H1 (cell line): ENCODE measurements around the gene ABL1. TPM values are rescaled to one million over a fixed set of nuclear protein-coding genes. Genes with fewer than 3 reads are reported as not detected.

Experiments
- CTCF ChIA-PET: fragments of 300-600 bp; sonication (Branson Sonifier 250); formaldehyde crosslinking; loops from one replicate; lab custom pipeline; 2021; ENCODE audit not compliant: partially characterized antibody; lab: Charles Lee
- POLR2A ChIA-PET: fragments of 300-600 bp; sonication (Branson Sonifier 250); formaldehyde crosslinking; loops from one replicate; lab custom pipeline; 2021; ENCODE audit warnings: inconsistent platforms; ENCODE audit not compliant: partially characterized antibody; lab: Charles Lee
- DNase-seq, 2 experiments: peaks; one replicate each; pipeline versions ENCODE4 v3.0.0 to v3.0.0-alpha.2; 2010 to 2022; ENCODE audit warnings: low spot score in 2 of 2, low read depth in 1 of 2, mixed read lengths in 1 of 2
- FAIRE-seq: peaks from 2 replicates; lab custom pipeline; 2011; peaks lifted over from hg19 to GRCh38; lab: Jason Lieb, UNC
- H2AFZ ChIP-seq: 2 replicates; pipeline ENCODE4 v1.8.1; 2012; ENCODE audit warnings: low read length, inconsistent platforms
- H2AK5ac ChIP-seq: 2 replicates; pipeline ENCODE4 v1.6.1; 2013; ENCODE audit warnings: low read depth, low read length
- H2BK120ac ChIP-seq: replicated peaks from 2 replicates; pipeline ENCODE3; 2013; ENCODE audit warnings: low read depth, low read length, inconsistent platforms
- H2BK12ac ChIP-seq: 2 replicates; pipeline ENCODE4 v1.6.1; 2013; ENCODE audit warnings: low read depth, low read length
- H2BK15ac ChIP-seq: 2 replicates; pipeline ENCODE4 v1.6.1; 2013; ENCODE audit warnings: low read length
- H2BK20ac ChIP-seq: 2 replicates; pipeline ENCODE4 v1.6.1; 2013; ENCODE audit warnings: low read length
- H2BK5ac ChIP-seq: 2 replicates; pipeline ENCODE4 v1.6.1; 2013; ENCODE audit warnings: low read depth, low read length
- H3K14ac ChIP-seq: 2 replicates; pipeline ENCODE4 v1.6.1; 2013; ENCODE audit warnings: inconsistent platforms; ENCODE audit not compliant: insufficient read length
- H3K18ac ChIP-seq: 2 replicates; pipeline ENCODE4 v1.6.1; 2013; ENCODE audit warnings: low read length; ENCODE audit errors: extremely low read depth
- H3K23ac ChIP-seq: 2 replicates; pipeline ENCODE4 v1.6.1; 2013; ENCODE audit warnings: inconsistent platforms; ENCODE audit not compliant: insufficient read length
- H3K23me2 ChIP-seq: 2 replicates; pipeline ENCODE4 v1.6.1; 2013; ENCODE audit warnings: low read depth, low read length
- H3K27ac ChIP-seq: 2 replicates; pipeline ENCODE4 v1.6.1; 2011; ENCODE audit warnings: low read depth, low read length, inconsistent platforms
- H3K27me3 ChIP-seq, 4 experiments: replicated peaks in 1 of 4; 1 replicate in 1 of 4; 2 replicates in 3 of 4; pipeline versions ENCODE4 v1.6.1 to v1.8.1; 2011 to 2013; ENCODE audit warnings: low read length in 3 of 4, mild to moderate bottlenecking in 3 of 4, inconsistent platforms in 2 of 4, mixed read lengths in 2 of 4, moderate library complexity in 1 of 4; ENCODE audit not compliant: control insufficient read depth in 3 of 4, insufficient read depth in 3 of 4; ENCODE audit errors: extremely low read depth in 1 of 4
- H3K36me3 ChIP-seq, 4 experiments: 2 replicates each; pipeline versions ENCODE4 v1.6.1 to v1.8.1; 2011 to 2013; ENCODE audit warnings: mild to moderate bottlenecking in 4 of 4, low read length in 3 of 4, moderate library complexity in 2 of 4, control low read depth in 1 of 4, inconsistent platforms in 1 of 4; ENCODE audit not compliant: insufficient read depth in 4 of 4, control insufficient read depth in 2 of 4
- H3K4ac ChIP-seq: replicated peaks from 2 replicates; pipeline ENCODE3; 2013; ENCODE audit warnings: low read length, low read depth, mixed read lengths, inconsistent platforms; ENCODE audit not compliant: insufficient read length
- H3K4me1 ChIP-seq, 4 experiments: replicated peaks in 1 of 4; 1 replicate in 1 of 4; 2 replicates in 3 of 4; pipeline versions ENCODE4 v1.6.1 to v1.8.1; 2011 to 2013; ENCODE audit warnings: low read length in 3 of 4, inconsistent platforms in 2 of 4, mixed read lengths in 1 of 4; ENCODE audit not compliant: insufficient read depth in 4 of 4, control insufficient read depth in 3 of 4
- H3K4me2 ChIP-seq, 2 experiments: 2 replicates each; pipeline versions ENCODE4 v1.6.1 to v1.8.1; 2011 to 2013; ENCODE audit warnings: low read depth in 2 of 2, low read length in 2 of 2, control low read depth in 1 of 2, inconsistent platforms in 1 of 2, mild to moderate bottlenecking in 1 of 2; ENCODE audit not compliant: insufficient read depth in 1 of 2
- H3K4me3 ChIP-seq, 4 experiments: fragments of 200-600, 300-600 bp in 1 of 4; sonication (generic), shearing (Covaris generic), sonication (Bioruptor Twin) in 1 of 4; 2 replicates each; pipeline versions ENCODE4 v1.5.1 to v1.8.1; 2011 to 2016; ENCODE audit warnings: low read length in 4 of 4, low read depth in 3 of 4, control low read depth in 2 of 4, inconsistent platforms in 2 of 4, mild to moderate bottlenecking in 2 of 4, mixed read lengths in 1 of 4, moderate library complexity in 1 of 4; ENCODE audit not compliant: insufficient read depth in 2 of 4; ENCODE audit errors: extremely low read depth in 1 of 4
- H3K56ac ChIP-seq: replicated peaks from 2 replicates; pipeline ENCODE3; 2013; ENCODE audit warnings: low read depth, mild to moderate bottlenecking, mixed read lengths, low read length, inconsistent platforms; ENCODE audit not compliant: insufficient read length
- H3K79me1 ChIP-seq: 2 replicates; pipeline ENCODE4 v1.6.1; 2013; ENCODE audit warnings: low read depth, low read length, control low read depth
- H3K79me2 ChIP-seq, 2 experiments: 2 replicates each; pipeline versions ENCODE4 v1.6.1 to v1.8.1; 2012 to 2013; ENCODE audit warnings: low read length in 2 of 2, mild to moderate bottlenecking in 2 of 2, inconsistent platforms in 1 of 2; ENCODE audit not compliant: insufficient read depth in 2 of 2, control insufficient read depth in 1 of 2
- H3K9ac ChIP-seq, 4 experiments: replicated peaks in 1 of 4; 1 replicate in 1 of 4; 2 replicates in 3 of 4; pipeline versions ENCODE4 v1.6.1 to v1.8.1; 2011 to 2013; ENCODE audit warnings: low read depth in 3 of 4, low read length in 3 of 4, control low read depth in 2 of 4, mild to moderate bottlenecking in 2 of 4, moderate library complexity in 2 of 4, inconsistent platforms in 1 of 4; ENCODE audit errors: extremely low read depth in 1 of 4
- H3K9me3 ChIP-seq, 2 experiments: 2 replicates each; pipeline versions ENCODE4 v1.6.1 to v1.8.1; 2012 to 2013; ENCODE audit warnings: mild to moderate bottlenecking in 2 of 2, moderate library complexity in 2 of 2, control low read depth in 1 of 2, inconsistent platforms in 1 of 2, low read depth in 1 of 2, low read length in 1 of 2, mixed read lengths in 1 of 2; ENCODE audit not compliant: insufficient read depth in 2 of 2
- H4K20me1 ChIP-seq, 2 experiments: replicated peaks in 1 of 2; 2 replicates each; pipeline versions ENCODE3 to v1.8.1; 2011 to 2013; ENCODE audit warnings: inconsistent platforms in 2 of 2, low read length in 2 of 2, mild to moderate bottlenecking in 1 of 2; ENCODE audit not compliant: insufficient read depth in 2 of 2, control insufficient read depth in 1 of 2
- H4K5ac ChIP-seq: 2 replicates; pipeline ENCODE4 v1.6.1; 2013; ENCODE audit warnings: low read length, low read depth, mixed read lengths, inconsistent platforms; ENCODE audit not compliant: insufficient read length
- H4K8ac ChIP-seq: 2 replicates; pipeline ENCODE4 v1.8.0; 2013; ENCODE audit warnings: mild to moderate bottlenecking, moderate library complexity, low read length, inconsistent platforms; ENCODE audit not compliant: insufficient read depth; ENCODE audit errors: extremely low read depth
- H4K91ac ChIP-seq: replicated peaks from 2 replicates; pipeline ENCODE3; 2013; ENCODE audit warnings: low read length, mixed read lengths, inconsistent platforms; ENCODE audit not compliant: insufficient read length
- CBX8 ChIP-seq: fragments of 300-800, 300-1000 bp; sonication (generic); IDR thresholded peaks from 2 replicates; pipeline ENCODE4 v1.7.1; 2016; ENCODE audit warnings: low read depth, low read length, borderline replicate concordance
- CREB1 ChIP-seq: IDR thresholded peaks from 2 replicates; pipeline ENCODE4 v1.6.1; 2012; ENCODE audit warnings: inconsistent platforms
- EGR1 ChIP-seq: IDR thresholded peaks from 2 replicates; pipeline ENCODE4 v1.6.1; 2011; ENCODE audit warnings: low read depth, low read length, borderline replicate concordance
- EP300 ChIP-seq, 2 experiments: IDR thresholded peaks; 1 replicate in 1 of 2; 2 replicates in 1 of 2; pipeline ENCODE4 v1.6.1; 2011 to 2012; ENCODE audit warnings: low read depth in 2 of 2, low read length in 2 of 2, mild to moderate bottlenecking in 2 of 2, borderline replicate concordance in 1 of 2, inconsistent platforms in 1 of 2, moderate library complexity in 1 of 2
- HDAC2 ChIP-seq, 2 experiments: fragments of 300-600 bp in 1 of 2; sonication (generic) in 1 of 2; IDR thresholded peaks; 2 replicates each; pipeline ENCODE4 v1.6.1; 2011 to 2012; ENCODE audit warnings: low read depth in 2 of 2, low read length in 2 of 2, mild to moderate bottlenecking in 2 of 2, moderate library complexity in 2 of 2, borderline replicate concordance in 1 of 2, inconsistent platforms in 1 of 2
- KDM1A ChIP-seq: fragments of 200-600, 300-600 bp; sonication (generic); IDR thresholded peaks from 2 replicates; pipeline ENCODE4 v1.7.1; 2016; ENCODE audit warnings: mild to moderate bottlenecking, low read length, borderline replicate concordance
- KDM4A ChIP-seq: IDR thresholded peaks from one replicate; pipeline ENCODE4 v1.7.1; 2012; ENCODE audit warnings: low read depth, mild to moderate bottlenecking, moderate library complexity, low read length, inconsistent platforms; ENCODE audit not compliant: severe bottlenecking
- NRF1 ChIP-seq: IDR thresholded peaks from 2 replicates; pipeline ENCODE4 v1.6.1; 2011; ENCODE audit warnings: mild to moderate bottlenecking, low read depth, low read length, improper control_type of control experiment
- RNF2 ChIP-seq: fragments of 200-900, 300-1000 bp; sonication (generic); IDR thresholded peaks from 2 replicates; pipeline ENCODE4 v1.7.1; 2016; ENCODE audit warnings: borderline replicate concordance, low read depth, mild to moderate bottlenecking, antibody characterized with exemption, low read length; ENCODE audit not compliant: poor library complexity, severe bottlenecking; ENCODE audit errors: missing control alignments
- SIX5 ChIP-seq: IDR thresholded peaks from 2 replicates; pipeline ENCODE4 v1.6.1; 2011; ENCODE audit warnings: mild to moderate bottlenecking, low read depth, low read length
- TAF7 ChIP-seq: optimal IDR thresholded peaks from 2 replicates; pipeline ENCODE3; 2011; ENCODE audit warnings: low read depth, mild to moderate bottlenecking, inconsistent platforms, low read length, moderate library complexity, borderline replicate concordance
- polyA plus RNA-seq, 7 experiments: library from polyadenylated mRNA; depleted of rRNA in 3 of 7; stranded (reverse) in 5 of 7; unstranded in 2 of 7; fragments of >200 nt in 5 of 7; fragments of 200-250 nt in 2 of 7; gene quantifications; 1 replicate in 5 of 7; 2 replicates in 1 of 7; 4 replicates in 1 of 7; pipeline versions ENCODE4 v1.2.1 to v1.2.3, GENCODE V29; 2011 to 2013; ENCODE audit warnings: missing spikeins in 2 of 7, mixed read lengths in 2 of 7
- total RNA-seq: library from RNA; stranded (reverse); fragmentation: NEBNext Ultra II Directional; extraction: Animal tissue kit (Norgen Biotek cat#: 25700); gene quantifications from 2 replicates; pipeline ENCODE4 v1.2.1, GENCODE V29; 2021

ABL1 gene
- total and polyA plus RNA-seq, 2 of the 8 experiments (the other 6 are each of a cell fraction or from before 2014, with no cell fraction given): 35.3 to 104 TPM

GRCh38 chr9:130810609-130811136 lies 24.4 kb upstream of the ABL1 start:
- Histone ChIP-seq H4K91ac (no peak overlapping the region), H4K5ac (no peak overlapping the region), H3K4me2 (no peak overlapping the region), H3K27ac (no peak overlapping the region), H2BK15ac (no peak overlapping the region), H2BK120ac (no peak overlapping the region), H3K56ac (no peak overlapping the region), H3K79me2 (0 out of 4 replicates have a peak, but pooled peaks cover 0 to 3% of the 10 kb centered on the region in 2 experiments), H2AK5ac (no peak overlapping the region), H3K23me2 (no peaks in the 10 kb centered on the region), H3K14ac (no peak overlapping the region), H2BK12ac (no peak overlapping the region), H3K4me1 (no peaks in the 10 kb centered on the region), H3K9me3 (peaks cover 0 to 2% of the 10 kb centered on the region in 2 experiments; a peak in 1 of 4 replicates), H3K4ac (no peak overlapping the region), H3K36me3 (no peaks in the 10 kb centered on the region), H4K8ac (no peak overlapping the region), H3K4me3 (no peak overlapping the region), H3K18ac (no peak overlapping the region), H3K79me1 (no peaks in the 10 kb centered on the region), H2BK20ac (no peak overlapping the region)
- CTCF ChIA-PET: interaction anchor here (1.0 to 1.2 kb wide), 2 partner anchors 17 to 53 kb away, joined by 3 to 4 read pairs; no protein-coding TSS in a partner anchor
- POLR2A ChIA-PET: no interaction called here
- DNase-seq (no peak), FAIRE-seq (no peak)
- TF ChIP-seq CREB1: no peak
- no peak for TF ChIP-seq KDM1A
- no peak for TF ChIP-seq EP300 (IDR thresholded peaks at IDR 0.05; ENCODE audit: borderline replicate concordance in 1 of 2, low read depth in 2 of 2, low read length in 2 of 2)
- no peak for TF ChIP-seq TAF7
- no peak for TF ChIP-seq NRF1
- TF ChIP-seq RNF2: no peak
- no peak for TF ChIP-seq KDM4A
- no peak for TF ChIP-seq SIX5
- TF ChIP-seq HDAC2 (IDR thresholded peaks at IDR 0.05; ENCODE audit: borderline replicate concordance in 1 of 2, low read depth in 2 of 2, low read length in 2 of 2): no peak
- no peak for TF ChIP-seq EGR1
- TF ChIP-seq CBX8: no peak
- TF ChIP-seq, all 59 proteins: peak for 0
- H3K9ac ChIP-seq: no peak overlapping the region
- no peaks in the 10 kb centered on the region for H3K27me3 ChIP-seq
- H4K20me1 ChIP-seq: no peaks in the 10 kb centered on the region
- no peak overlapping the region for H2AFZ ChIP-seq
- H3K23ac ChIP-seq: no peak overlapping the region
- H2BK5ac ChIP-seq: no peak overlapping the region
